ENCODE results near the gene ABCB6.

The ABCB6 gene

GRCh38 chr2:219169930-219170654 is 48.7 kb downstream of the ABCB6 start, which contains the start of gene SLC23A3:
Gene SLC23A3 (minus strand): TSS chr2:219170029. CDS start chr2:219169984, 45 bp downstream.
- Histone ChIP-seq H3K27me3 (ENCODE audit: control insufficient read depth in 1 of 2, insufficient read depth in 2 of 2, low read length in 2 of 2) (no peaks in the 10 kb centered on the region), H3K36me3 (ENCODE audit: control insufficient read depth in 1 of 2, insufficient read depth in 2 of 2, low read length in 2 of 2) (peaks cover 21 to 43% of the 10 kb centered on the region in 2 donors), H3K27ac (ENCODE audit: low read depth, low read length) (peak within 1 kb of the TSS; percentile 30), H3K4me3 (ENCODE audit: low read depth in 1 of 2, low read length in 2 of 2) (peak within 1 kb of the TSS; percentile 19 to 28), H3K4me1 (ENCODE audit: control insufficient read depth in 1 of 2, insufficient read depth in 2 of 2, low read length in 2 of 2) (peaks cover 20 to 41% of the 10 kb centered on the region in 2 donors), H3K9ac (ENCODE audit: low read depth in 1 of 2, low read length in 2 of 2) (peak within 1 kb of the TSS in 1 of 2 donors; percentile 16), H3K9me3 (ENCODE audit: control insufficient read depth in 1 of 2, low read length in 2 of 2) (no peaks in the 10 kb centered on the region)

DNA sequence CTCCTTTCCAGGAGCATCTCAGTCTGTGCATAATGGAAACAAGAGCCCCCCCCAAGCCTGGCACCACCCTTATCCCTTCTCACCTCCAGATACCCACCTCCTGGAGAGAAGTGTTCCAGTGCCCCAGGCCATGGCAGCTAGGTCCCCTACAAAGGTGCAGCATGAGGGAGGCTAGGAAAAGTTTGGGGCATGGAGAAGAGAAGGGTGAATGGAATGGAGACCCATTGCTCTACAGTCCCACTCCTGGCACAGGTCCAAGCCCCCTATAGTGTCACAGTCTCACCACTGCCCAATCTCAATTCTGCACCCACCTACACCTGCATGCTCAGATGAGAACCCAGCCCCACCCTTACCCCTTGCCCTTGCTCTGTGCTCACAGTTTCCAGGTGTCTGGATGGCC is 49.8 kb downstream of the ABCB6 start:
- no peak overlapping the region for H3K27ac ChIP-seq (ENCODE audit: low read depth, low read length)
- H3K9ac ChIP-seq (ENCODE audit: low read depth in 1 of 2, low read length in 2 of 2) = no peak overlapping the region
- no peaks in the 10 kb centered on the region for H3K9me3 ChIP-seq (ENCODE audit: control insufficient read depth in 1 of 2, low read length in 2 of 2)

DNA sequence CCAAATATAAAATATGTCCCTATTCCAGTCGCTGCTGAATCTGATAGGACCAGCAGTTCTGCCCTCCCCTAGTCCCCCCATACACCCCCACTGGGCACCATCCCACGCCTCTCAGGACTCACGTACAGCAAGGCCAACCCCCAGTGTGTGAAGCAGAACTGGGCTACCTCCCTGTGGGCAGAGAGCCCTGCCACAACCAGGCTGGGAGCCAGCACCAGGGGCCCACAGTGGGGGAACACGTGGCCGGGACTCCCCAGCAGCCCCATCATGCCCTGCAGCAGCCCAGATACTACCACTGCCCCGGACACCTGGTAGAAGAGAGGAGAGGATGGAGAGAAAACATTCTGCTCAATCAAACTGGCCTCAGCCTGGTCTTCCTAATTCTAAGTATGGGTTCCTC is 50.2 kb downstream of the ABCB6 start:
- H3K9me3 ChIP-seq (ENCODE audit: control insufficient read depth in 1 of 2, low read length in 2 of 2) = no peaks in the 10 kb centered on the region
- H3K4me3 ChIP-seq (ENCODE audit: low read depth in 1 of 2, low read length in 2 of 2) = no peak overlapping the region
- peaks cover 20 to 35% of the 10 kb centered on the region in 2 donors for H3K4me1 ChIP-seq (ENCODE audit: control insufficient read depth in 1 of 2, insufficient read depth in 2 of 2, low read length in 2 of 2)
- no peak overlapping the region for H3K9ac ChIP-seq (ENCODE audit: low read depth in 1 of 2, low read length in 2 of 2)
- peaks cover 8 to 27% of the 10 kb centered on the region in 2 donors for H3K36me3 ChIP-seq (ENCODE audit: control insufficient read depth in 1 of 2, insufficient read depth in 2 of 2, low read length in 2 of 2)
- H3K27me3 ChIP-seq (ENCODE audit: control insufficient read depth in 1 of 2, insufficient read depth in 2 of 2, low read length in 2 of 2) = no peaks in the 10 kb centered on the region
- no peak overlapping the region for H3K27ac ChIP-seq (ENCODE audit: low read depth, low read length)

More for the DNA sequence above, 49.8 kb downstream of the ABCB6 start:
- peaks cover 20 to 35% of the 10 kb centered on the region in 2 donors for H3K4me1 ChIP-seq (ENCODE audit: control insufficient read depth in 1 of 2, insufficient read depth in 2 of 2, low read length in 2 of 2)
- H3K4me3 ChIP-seq (ENCODE audit: low read depth in 1 of 2, low read length in 2 of 2) = peak overlapping the region in 1 of 2 donors; percentile 28
- no peaks in the 10 kb centered on the region for H3K27me3 ChIP-seq (ENCODE audit: control insufficient read depth in 1 of 2, insufficient read depth in 2 of 2, low read length in 2 of 2)
- H3K36me3 ChIP-seq (ENCODE audit: control insufficient read depth in 1 of 2, insufficient read depth in 2 of 2, low read length in 2 of 2) = peaks cover 11 to 32% of the 10 kb centered on the region in 2 donors

GRCh38 chr2:219167997-219168396 is 50.8 kb downstream of the ABCB6 start:
- Histone ChIP-seq H3K9ac (ENCODE audit: low read depth in 1 of 2, low read length in 2 of 2) (no peak overlapping the region), H3K36me3 (ENCODE audit: control insufficient read depth in 1 of 2, insufficient read depth in 2 of 2, low read length in 2 of 2) (peaks cover 4 to 22% of the 10 kb centered on the region in 2 donors), H3K27me3 (ENCODE audit: control insufficient read depth in 1 of 2, insufficient read depth in 2 of 2, low read length in 2 of 2) (no peaks in the 10 kb centered on the region), H3K4me1 (ENCODE audit: control insufficient read depth in 1 of 2, insufficient read depth in 2 of 2, low read length in 2 of 2) (peaks cover 20 to 33% of the 10 kb centered on the region in 2 donors), H3K9me3 (ENCODE audit: control insufficient read depth in 1 of 2, low read length in 2 of 2) (no peaks in the 10 kb centered on the region), H3K27ac (ENCODE audit: low read depth, low read length) (no peak overlapping the region), H3K4me3 (ENCODE audit: low read depth in 1 of 2, low read length in 2 of 2) (no peak overlapping the region)

DNA sequence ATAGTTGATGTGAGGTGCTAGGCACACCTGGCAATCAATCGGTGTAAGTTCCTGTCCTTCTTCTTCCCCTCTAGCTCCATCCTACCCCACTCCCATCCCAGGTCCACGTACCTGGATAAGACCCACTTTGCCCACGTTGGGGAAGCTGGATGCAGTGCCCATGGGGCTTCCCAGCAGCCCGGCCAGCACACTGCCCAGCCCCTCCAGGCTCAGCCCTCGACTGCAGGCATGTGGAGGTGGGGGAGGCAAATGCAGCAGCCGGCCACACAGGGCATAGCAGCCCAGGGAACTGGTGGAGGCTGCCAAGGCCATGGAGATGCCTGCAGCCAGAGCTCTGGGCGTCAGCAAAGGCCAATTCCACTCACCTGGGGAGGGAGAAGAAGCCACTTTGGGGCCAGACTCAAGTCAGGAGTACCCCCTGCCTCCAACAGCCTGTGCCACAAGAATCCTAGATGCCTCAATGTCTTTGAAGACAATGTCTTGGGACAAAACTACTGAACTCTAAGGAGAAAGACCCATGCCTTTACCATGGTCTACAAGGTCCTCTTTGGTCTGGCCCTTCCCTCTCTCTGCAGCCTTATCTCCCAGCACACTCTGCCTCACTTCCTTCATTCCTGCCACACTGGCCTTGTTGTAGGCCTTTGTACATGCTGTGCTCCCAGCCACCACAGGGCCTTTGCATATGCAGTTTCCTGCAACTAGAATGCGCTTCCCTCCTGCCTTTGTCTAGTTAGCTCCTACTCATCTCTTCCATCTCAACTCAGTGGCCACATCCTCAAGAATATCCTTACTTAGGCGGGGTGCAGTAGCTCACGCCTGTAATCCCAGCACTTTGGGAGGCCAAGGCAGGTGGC is 53.5 kb downstream of the ABCB6 start:
- H3K4me3 ChIP-seq (ENCODE audit: low read depth in 1 of 2, low read length in 2 of 2) = no peak overlapping the region
- H3K27me3 ChIP-seq (ENCODE audit: control insufficient read depth in 1 of 2, insufficient read depth in 2 of 2, low read length in 2 of 2) = no peaks in the 10 kb centered on the region
- H3K9me3 ChIP-seq (ENCODE audit: control insufficient read depth in 1 of 2, low read length in 2 of 2) = no peaks in the 10 kb centered on the region
- H3K27ac ChIP-seq (ENCODE audit: low read depth, low read length) = no peak overlapping the region
- H3K36me3 ChIP-seq (ENCODE audit: control insufficient read depth in 1 of 2, insufficient read depth in 2 of 2, low read length in 2 of 2) = peaks cover 0 to 4% of the 10 kb centered on the region in 2 donors
- no peak overlapping the region for H3K9ac ChIP-seq (ENCODE audit: low read depth in 1 of 2, low read length in 2 of 2)
- H3K4me1 ChIP-seq (ENCODE audit: control insufficient read depth in 1 of 2, insufficient read depth in 2 of 2, low read length in 2 of 2) = peaks cover 15 to 29% of the 10 kb centered on the region in 2 donors

DNA sequence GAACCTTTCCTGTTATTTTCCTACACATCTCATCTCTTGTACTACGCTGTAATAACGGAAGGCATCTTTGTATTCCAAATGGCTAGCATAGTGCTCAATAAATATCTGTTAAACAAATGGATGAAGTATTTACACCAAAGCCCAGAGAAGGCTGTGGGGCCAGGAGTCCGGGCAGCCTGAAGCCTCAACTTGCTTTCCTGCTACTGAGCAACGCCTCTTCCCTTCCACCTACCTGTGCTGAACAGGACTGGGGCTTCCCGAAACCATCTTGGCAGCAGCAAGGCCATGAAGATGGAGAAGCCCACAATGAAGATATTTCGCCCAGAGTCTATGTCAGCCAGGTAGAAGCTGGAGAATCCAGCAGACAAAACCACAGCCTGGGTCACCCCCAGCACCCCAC is 55.6 kb downstream of the ABCB6 start:
- Histone ChIP-seq H3K27me3 (ENCODE audit: control insufficient read depth in 1 of 2, insufficient read depth in 2 of 2, low read length in 2 of 2) (no peaks in the 10 kb centered on the region), H3K4me3 (ENCODE audit: low read depth in 1 of 2, low read length in 2 of 2) (no peak overlapping the region), H3K36me3 (ENCODE audit: control insufficient read depth in 1 of 2, insufficient read depth in 2 of 2, low read length in 2 of 2) (peaks cover 0 to 4% of the 10 kb centered on the region in 2 donors), H3K27ac (ENCODE audit: low read depth, low read length) (no peak overlapping the region), H3K9ac (ENCODE audit: low read depth in 1 of 2, low read length in 2 of 2) (no peak overlapping the region), H3K4me1 (ENCODE audit: control insufficient read depth in 1 of 2, insufficient read depth in 2 of 2, low read length in 2 of 2) (peaks cover 10 to 14% of the 10 kb centered on the region in 2 donors), H3K9me3 (ENCODE audit: control insufficient read depth in 1 of 2, low read length in 2 of 2) (no peaks in the 10 kb centered on the region)

GRCh38 chr2:219161097-219161496 is 57.7 kb downstream of the ABCB6 start:
- Histone ChIP-seq H3K9me3 (ENCODE audit: control insufficient read depth in 1 of 2, low read length in 2 of 2) (no peaks in the 10 kb centered on the region), H3K27me3 (ENCODE audit: control insufficient read depth in 1 of 2, insufficient read depth in 2 of 2, low read length in 2 of 2) (no peaks in the 10 kb centered on the region), H3K9ac (ENCODE audit: low read depth in 1 of 2, low read length in 2 of 2) (peak overlapping the region; percentile 52 to 77), H3K4me1 (ENCODE audit: control insufficient read depth in 1 of 2, insufficient read depth in 2 of 2, low read length in 2 of 2) (peaks cover 10 to 13% of the 10 kb centered on the region in 2 donors), H3K36me3 (ENCODE audit: control insufficient read depth in 1 of 2, insufficient read depth in 2 of 2, low read length in 2 of 2) (peaks cover 13 to 20% of the 10 kb centered on the region in 2 donors), H3K27ac (ENCODE audit: low read depth, low read length) (no peak overlapping the region), H3K4me3 (ENCODE audit: low read depth in 1 of 2, low read length in 2 of 2) (peak overlapping the region; percentile 76 to 78)

GRCh38 chr2:219160186-219161017 is 58.4 kb downstream of the ABCB6 start, which contains the start of gene NHEJ1:
Gene NHEJ1 (minus strand): TSS chr2:219160815. CDS start chr2:219158362, 2,453 bp downstream.
- H3K36me3 ChIP-seq (ENCODE audit: control insufficient read depth in 1 of 2, insufficient read depth in 2 of 2, low read length in 2 of 2) = peaks cover 13 to 22% of the 10 kb centered on the region in 2 donors
- peak within 1 kb of the TSS; percentile 82 for H3K27ac ChIP-seq (ENCODE audit: low read depth, low read length)
- peak within 1 kb of the TSS; percentile 76 to 78 for H3K4me3 ChIP-seq (ENCODE audit: low read depth in 1 of 2, low read length in 2 of 2)
- H3K9ac ChIP-seq (ENCODE audit: low read depth in 1 of 2, low read length in 2 of 2) = peak within 1 kb of the TSS; percentile 52 to 77
- H3K9me3 ChIP-seq (ENCODE audit: control insufficient read depth in 1 of 2, low read length in 2 of 2) = no peaks in the 10 kb centered on the region
- H3K27me3 ChIP-seq (ENCODE audit: control insufficient read depth in 1 of 2, insufficient read depth in 2 of 2, low read length in 2 of 2) = no peaks in the 10 kb centered on the region
- peaks cover 10 to 13% of the 10 kb centered on the region in 2 donors for H3K4me1 ChIP-seq (ENCODE audit: control insufficient read depth in 1 of 2, insufficient read depth in 2 of 2, low read length in 2 of 2)
